OCI-LY1 (cell line): ENCODE data around the gene ARL17A.
"Not testable (repeated sequence)": the region's sequence is repeated elsewhere in the genome, so short reads cannot be mapped to it uniquely, and the experiment has no call there.

Experiments
- EZH2 ChIP-seq: fragments of 200-600 bp; sonication (generic), shearing (Covaris generic); IDR thresholded peaks from 2 replicates; pipeline ENCODE4 v1.8.0; 2017; ENCODE audit warnings: borderline replicate concordance, mixed run types, mild to moderate bottlenecking, antibody characterized with exemption, low read length, moderate library complexity, mixed read lengths
- TF ChIP-seq, protein P1 (sequence below): fragments of 200-600 bp; sonication (generic), shearing (Covaris generic); IDR thresholded peaks from 2 replicates; pipeline ENCODE4 v1.5.1; 2017; ENCODE audit warnings: mild to moderate bottlenecking, antibody characterized with exemption, low read length, moderate library complexity, mixed read lengths

DNA sequence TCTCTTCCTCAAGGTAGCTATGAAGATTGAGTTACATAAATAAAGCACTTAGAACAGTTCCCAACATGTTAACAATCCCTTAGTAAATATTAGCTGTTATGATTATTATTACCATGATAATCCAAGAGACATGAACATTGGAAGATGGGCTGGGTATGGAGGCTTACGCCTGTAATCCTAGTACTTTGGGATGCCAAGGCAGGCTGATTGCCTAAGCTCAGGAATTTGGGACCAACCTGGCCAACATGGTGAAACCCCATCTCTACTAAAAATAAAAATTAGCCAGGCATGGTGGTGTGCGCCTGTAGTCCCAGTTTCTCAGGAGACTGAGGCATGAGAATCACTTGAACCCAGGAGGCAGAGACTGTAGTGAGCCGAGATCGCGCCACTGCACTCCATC lies 45.2 kb upstream of the ARL17A start:
- TF ChIP-seq, protein P1, sequence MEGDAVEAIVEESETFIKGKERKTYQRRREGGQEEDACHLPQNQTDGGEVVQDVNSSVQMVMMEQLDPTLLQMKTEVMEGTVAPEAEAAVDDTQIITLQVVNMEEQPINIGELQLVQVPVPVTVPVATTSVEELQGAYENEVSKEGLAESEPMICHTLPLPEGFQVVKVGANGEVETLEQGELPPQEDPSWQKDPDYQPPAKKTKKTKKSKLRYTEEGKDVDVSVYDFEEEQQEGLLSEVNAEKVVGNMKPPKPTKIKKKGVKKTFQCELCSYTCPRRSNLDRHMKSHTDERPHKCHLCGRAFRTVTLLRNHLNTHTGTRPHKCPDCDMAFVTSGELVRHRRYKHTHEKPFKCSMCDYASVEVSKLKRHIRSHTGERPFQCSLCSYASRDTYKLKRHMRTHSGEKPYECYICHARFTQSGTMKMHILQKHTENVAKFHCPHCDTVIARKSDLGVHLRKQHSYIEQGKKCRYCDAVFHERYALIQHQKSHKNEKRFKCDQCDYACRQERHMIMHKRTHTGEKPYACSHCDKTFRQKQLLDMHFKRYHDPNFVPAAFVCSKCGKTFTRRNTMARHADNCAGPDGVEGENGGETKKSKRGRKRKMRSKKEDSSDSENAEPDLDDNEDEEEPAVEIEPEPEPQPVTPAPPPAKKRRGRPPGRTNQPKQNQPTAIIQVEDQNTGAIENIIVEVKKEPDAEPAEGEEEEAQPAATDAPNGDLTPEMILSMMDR: not testable (repeated sequence)
- not testable (repeated sequence) for TF ChIP-seq EZH2
